Measurements from ENCODE around the gene SLC26A9.

The SLC26A9 gene, protein sequence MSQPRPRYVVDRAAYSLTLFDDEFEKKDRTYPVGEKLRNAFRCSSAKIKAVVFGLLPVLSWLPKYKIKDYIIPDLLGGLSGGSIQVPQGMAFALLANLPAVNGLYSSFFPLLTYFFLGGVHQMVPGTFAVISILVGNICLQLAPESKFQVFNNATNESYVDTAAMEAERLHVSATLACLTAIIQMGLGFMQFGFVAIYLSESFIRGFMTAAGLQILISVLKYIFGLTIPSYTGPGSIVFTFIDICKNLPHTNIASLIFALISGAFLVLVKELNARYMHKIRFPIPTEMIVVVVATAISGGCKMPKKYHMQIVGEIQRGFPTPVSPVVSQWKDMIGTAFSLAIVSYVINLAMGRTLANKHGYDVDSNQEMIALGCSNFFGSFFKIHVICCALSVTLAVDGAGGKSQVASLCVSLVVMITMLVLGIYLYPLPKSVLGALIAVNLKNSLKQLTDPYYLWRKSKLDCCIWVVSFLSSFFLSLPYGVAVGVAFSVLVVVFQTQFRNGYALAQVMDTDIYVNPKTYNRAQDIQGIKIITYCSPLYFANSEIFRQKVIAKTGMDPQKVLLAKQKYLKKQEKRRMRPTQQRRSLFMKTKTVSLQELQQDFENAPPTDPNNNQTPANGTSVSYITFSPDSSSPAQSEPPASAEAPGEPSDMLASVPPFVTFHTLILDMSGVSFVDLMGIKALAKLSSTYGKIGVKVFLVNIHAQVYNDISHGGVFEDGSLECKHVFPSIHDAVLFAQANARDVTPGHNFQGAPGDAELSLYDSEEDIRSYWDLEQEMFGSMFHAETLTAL

DNA sequence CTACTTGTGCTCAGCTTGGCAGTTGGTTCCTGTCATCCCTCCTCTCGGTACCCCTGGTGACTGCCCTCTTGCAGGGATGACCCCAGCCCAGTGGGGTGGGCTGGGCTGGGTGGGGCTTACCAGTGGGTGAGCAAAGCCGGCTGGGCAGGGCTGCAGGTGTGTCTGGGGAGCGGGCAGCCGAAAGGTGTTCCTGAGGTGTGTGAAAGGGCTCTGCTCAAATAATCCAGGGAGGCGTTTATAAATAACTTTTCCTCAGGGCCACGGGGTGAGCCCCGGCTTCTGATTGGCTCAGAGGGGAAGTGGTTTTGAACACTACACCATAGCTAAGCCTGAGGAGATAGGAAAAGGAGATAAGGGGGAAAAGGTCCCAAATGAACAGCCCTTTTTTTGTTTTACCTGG lies at the start of gene SLC26A9:
Gene SLC26A9, minus strand, starts transcription at position 212 of the 400 bp plus-strand sequence. CDS start 7,636 bp downstream, outside the sequence.
- no peak for DNase-seq (ENCODE audit: low spot score)

DNA sequence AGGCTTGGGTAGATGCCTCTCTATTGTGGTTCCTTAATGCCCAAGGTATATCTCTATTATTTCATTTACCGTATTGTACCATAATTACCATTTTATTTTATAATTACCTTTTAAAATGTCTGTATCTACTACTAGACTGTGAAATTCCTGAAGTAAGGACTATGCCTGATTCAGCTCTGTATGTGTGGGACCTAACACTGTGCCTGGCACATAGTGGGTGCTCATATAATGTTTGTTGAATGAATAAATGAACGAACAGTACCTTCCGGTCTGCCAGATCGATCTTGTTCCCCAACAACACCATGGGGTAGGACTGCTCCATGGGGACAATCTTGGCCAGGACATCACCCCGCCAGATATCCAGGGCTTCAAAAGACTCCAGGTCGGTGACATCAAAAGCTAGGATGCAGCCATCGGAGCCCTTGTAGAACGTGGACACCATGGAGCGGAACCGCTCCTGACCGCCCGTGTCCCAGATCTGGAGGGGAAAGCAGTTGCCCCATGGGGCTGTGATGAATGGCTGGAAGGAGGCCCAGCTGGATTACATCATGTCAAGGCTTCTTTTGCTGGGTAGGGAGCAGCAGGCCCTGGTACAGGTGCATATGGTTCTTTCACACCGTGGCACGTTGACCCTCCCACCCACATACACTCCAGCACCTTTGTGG lies 49.1 kb upstream of the SLC26A9 start:
- DNase-seq (ENCODE audit: low spot score) = no peak

DNA sequence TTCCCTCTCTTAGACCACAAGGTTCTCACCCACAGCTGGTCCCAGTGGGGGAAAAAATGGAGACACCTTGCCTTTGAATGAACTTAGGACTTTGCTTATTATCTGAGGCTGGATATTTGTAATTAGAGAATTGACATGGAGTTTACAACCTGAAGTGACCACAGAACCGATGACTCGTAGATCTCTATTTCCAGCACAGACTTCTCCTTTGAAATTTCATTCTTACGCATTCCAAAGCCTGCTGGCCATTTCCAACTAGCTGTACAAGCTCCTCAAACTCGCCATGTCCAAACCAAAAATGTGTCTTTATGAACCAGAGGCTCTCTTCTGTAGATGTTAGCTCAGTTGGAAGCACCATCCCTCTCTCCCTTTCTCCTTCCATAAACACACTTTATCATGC lies 48.0 kb upstream of the SLC26A9 start:
- DNase-seq (ENCODE audit: low spot score) = no peak

DNA sequence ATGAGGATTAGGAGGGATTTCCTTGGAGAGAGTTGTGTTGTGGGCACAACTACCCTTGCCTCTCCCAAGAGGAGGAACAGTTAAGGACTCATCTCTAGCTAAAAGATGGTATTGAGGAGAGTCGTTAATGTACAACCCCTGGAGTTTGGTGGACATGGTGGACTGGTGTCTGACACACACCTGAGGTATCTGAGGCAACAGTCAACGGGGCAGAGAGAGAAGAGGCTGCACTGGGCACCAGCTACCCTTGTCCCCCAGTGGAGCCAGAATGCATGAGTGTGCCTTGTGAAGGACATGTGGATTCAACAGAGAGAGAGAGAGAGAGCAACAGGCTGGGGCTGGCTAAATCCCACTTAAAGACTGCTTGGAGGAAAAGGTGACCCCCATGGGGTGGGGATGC lies 47.0 kb upstream of the SLC26A9 start:
- DNase-seq (ENCODE audit: low spot score) = no peak

DNA sequence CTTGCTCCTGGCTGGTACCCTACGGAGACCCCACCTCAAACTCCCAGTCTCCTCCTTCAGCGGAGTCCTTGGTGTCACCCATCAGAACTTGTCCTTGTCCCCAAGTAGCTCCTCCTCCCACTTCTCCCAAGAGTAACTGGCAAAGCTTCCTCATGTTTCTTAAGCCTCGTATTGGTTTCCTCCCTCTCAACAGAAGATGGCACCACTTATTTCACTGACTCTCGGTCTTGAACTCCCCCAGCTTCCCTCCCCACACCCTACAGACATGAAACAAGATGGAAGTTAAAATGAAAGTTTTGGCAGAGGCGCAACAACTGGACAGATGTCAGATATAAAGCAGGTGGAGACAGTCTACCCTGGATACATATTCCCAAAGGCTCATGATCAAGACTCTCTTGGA lies 46.5 kb upstream of the SLC26A9 start:
- DNase-seq (ENCODE audit: low spot score) = no peak

DNA sequence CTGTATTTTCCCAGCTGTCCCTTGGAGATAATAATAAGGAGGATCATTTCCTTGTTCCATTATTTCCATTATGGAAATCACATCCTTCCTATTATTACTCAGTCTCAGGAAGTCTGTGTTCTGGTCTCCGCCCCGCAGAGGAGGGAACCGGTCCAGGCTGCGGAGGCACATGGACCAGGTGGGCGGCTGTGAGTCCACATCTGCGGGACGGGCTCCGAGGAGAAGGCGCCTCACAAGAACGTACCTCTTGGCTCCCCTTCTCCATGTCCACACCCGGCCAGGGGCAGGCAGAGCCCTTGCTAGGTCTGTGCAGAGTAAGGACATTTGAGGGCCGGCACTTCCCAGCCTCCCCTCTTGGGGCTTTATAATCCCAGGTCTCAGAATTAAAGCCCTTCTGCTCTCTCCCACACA lies 45.3 kb upstream of the SLC26A9 start:
- no peak for DNase-seq (ENCODE audit: low spot score)

DNA sequence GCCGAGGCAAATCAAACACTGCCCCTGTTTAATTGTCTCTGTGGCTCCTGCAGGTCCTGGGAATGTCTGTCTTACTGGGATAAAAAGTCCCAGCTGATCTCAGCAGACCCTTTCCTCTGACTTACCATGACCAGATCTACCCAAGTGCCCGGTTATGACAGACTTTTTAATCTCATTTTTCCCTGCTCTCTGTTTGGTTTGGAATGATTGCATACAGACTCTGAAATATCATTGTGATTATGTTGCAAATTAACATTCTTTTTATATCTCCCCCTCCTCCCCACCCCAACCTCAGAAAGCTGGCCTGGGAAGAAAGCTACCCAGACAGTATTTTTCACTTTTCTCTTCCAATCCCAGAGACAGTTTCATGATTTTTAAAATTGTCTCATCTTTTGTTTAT lies 43.6 kb upstream of the SLC26A9 start:
- DNase-seq (ENCODE audit: low spot score) = no peak

DNA sequence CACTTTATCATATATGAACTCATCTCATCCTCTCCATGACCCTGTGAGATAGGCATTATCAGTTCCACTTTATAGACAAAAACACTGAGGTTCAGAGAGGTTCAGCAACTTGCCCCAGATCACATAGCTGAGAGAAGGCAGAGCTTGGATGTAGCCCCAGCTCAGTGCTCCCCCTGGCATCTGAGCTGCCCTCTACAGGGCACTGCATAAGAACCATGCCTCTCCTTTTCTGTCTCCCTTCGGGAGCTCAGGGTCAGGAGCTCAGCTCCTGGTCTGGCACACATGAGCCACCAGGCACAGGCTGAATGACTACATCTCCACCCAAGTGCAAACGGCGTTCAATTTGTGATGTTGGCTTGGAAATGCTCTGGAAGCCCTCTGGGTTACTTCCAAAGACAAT lies 43.0 kb upstream of the SLC26A9 start:
- DNase-seq (ENCODE audit: low spot score) = no peak

DNA sequence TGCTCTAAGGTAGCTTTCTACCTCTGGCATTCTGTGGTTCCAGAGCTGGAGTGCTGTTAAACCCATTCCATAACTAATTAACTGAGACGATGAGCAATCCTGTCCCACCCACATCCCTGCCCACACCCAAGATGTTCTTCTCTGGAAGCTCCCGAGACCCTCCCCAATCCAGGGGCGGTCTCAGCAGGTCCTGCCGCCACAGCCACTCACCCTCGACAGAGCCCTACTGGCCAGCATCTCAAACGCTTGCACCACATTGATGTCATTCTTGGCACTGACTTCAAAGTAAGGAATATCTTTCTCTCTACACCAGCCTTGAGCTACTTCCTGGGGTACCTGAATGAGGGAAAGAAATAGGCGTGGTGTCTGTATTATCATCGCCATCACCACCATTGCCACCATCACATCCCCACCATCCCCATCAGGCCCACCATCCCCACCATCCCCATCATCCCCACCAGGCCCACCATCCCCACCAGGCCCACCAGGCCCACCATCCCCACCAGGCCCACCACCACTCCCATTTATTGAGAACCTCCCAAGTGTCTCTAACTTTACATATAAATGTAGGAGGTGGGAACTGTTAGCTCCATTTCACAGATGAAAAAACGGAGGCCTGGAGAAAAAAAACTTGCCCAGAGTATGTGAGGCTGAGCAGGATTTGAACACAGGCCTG lies 42.2 kb upstream of the SLC26A9 start:
- no peak for DNase-seq (ENCODE audit: low spot score)

DNA sequence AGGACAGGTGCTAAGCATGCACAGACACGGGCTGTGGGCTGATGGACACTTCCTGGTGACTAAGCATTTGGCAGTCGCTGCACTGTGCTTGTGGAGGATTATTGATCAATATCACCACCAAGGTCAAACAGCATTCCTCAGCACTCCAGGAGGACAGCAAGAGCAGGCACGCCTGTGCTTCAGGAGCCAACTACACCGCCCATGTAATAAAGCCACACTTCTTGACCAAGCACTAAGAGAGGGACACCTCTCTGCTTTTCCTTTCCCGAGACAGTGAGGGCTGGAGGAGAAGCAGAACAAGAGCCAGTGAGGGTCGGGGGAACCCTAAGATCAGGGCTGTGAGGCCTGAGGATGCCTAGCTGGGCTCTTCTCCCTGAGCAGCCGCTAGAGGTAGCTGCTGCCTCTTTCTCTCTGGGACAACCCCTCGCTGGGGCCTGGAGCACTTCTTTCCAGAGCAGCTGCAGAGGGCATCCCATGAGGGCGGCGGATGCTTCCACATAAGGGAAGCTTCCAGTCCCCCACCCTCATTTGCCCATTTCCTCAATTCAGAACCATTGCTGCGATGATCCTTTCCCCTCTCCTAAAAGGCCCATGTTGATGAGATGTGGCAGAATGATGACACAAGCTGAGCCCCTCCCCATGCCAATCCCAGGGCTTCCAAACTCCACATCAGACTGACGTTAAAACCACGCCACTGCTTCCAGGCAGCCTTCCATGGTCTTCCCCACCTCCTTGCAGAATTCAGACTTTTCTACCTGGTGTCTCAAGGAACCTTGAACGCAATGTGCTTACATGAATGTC lies 40.9 kb upstream of the SLC26A9 start:
- DNase-seq (ENCODE audit: low spot score) = no peak

DNA sequence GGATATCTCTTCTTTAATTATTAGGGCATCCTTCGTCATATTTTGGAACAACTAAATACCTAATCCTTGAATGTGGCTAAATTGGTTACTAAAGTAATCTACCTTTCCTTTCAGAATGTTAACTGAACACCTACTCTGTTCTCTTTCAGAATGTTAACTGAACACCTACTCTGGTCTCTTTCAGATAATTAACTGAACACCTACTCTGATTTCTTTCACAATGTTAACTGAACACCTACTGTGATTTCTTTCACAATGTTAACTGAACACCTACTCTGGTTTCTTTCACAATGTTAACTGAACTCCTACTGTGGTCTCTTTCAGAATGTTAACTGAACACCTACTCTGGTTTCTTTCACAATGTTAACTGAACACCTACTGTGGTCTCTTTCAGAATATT lies 38.0 kb upstream of the SLC26A9 start:
- no peak for DNase-seq (ENCODE audit: low spot score)

DNA sequence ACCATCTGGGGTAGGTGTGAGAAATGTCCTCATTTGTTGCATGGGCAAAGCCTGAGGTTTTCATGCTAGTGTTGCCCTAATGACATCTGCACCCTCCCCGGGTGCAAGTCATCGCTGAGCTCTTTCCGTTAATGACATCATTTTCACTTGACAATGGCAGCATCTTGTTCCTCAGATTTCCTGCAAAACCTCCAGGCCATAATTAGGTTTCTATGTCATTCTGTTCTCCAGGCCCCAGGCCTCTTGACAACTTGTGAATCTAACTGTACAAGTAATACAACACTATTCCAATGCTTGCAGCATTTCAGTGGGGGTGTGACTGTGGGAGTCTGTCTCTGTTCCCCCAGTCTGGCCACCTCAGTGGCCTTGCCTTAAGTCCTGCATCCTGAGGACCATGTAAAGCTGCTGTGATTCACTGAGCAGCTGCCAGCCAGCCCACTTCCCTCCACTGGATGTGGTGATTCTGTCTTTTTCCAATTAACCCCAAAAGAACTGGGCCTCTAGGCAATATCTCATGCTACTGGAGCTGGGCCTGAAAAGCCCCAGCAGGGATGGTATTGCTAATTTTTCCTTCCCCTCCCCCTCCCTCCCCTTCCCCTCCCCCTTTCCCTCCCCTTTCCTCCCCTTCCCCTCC lies 37.1 kb upstream of the SLC26A9 start:
- no peak for DNase-seq (ENCODE audit: low spot score)

DNA sequence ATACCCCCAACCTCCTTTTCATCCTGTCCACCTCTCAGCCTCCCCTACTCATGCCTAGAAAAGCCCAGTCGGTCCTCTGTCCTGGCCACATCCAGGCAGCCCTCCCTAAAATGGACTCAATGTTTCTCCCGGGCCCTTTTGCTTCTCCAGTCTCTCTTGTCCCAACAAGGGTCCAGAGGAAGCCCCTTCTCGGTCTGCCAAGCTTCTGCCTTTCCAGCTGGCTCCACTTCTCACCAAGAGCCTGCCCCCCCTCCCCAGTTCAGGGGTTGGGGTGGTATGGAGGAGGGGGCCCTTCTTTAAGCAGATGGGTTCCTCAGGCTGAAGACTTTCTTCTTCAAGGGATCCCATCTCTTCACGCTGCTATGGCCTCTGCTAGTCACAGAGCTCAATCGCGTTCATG lies 36.0 kb upstream of the SLC26A9 start:
- no peak for DNase-seq (ENCODE audit: low spot score)

DNA sequence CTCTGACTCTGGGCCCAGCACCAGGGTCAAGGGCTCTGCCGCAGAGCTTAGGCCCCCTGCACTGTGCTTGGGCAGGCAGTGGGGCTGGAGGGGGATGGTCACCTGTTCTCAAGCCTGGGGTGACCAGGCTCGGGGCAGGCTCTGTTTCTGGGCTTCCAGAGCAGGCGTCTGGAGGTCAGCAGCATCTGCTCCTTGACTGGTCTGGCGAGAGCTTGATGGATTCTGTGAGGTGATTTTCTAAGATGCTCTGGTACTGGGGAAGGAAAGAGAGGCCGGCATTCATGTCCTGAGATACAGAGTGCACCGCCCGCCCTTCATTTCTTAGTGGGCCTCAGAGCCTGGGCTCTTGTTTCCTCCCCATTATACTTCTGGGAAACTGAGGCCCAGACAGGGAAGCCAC lies 35.4 kb upstream of the SLC26A9 start:
- no peak for DNase-seq (ENCODE audit: low spot score)

DNA sequence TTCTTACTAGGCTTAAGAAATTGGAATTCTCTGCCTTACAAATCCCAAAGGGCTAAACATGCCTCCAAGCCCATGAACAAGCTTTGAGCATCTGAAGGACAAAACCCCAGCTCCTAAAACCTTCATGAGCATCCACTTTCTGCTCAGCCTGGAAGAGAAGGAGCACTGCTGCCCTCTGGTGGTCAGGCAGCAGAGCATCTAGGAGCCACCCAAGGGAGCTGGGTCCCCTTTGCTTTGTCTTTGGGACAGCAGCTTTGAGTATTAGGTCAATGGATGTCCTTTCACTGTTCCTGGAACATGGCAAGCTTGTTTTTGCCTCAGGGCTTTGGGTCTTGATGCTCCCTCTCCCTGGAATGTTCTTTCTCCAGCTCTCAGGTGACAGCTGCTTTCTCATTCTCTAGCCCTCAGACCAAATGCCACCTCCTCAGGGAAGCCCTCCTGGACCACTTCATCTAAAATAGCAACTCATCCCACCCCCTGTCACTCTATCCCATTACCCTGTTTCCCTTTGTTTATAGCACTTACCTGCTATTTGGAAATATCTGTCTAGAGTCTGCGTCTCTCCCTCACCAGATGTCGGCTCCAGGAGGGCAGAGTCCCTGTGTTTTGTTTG lies 34.3 kb upstream of the SLC26A9 start:
- peak; percentile 73 for DNase-seq (ENCODE audit: low spot score)

DNA sequence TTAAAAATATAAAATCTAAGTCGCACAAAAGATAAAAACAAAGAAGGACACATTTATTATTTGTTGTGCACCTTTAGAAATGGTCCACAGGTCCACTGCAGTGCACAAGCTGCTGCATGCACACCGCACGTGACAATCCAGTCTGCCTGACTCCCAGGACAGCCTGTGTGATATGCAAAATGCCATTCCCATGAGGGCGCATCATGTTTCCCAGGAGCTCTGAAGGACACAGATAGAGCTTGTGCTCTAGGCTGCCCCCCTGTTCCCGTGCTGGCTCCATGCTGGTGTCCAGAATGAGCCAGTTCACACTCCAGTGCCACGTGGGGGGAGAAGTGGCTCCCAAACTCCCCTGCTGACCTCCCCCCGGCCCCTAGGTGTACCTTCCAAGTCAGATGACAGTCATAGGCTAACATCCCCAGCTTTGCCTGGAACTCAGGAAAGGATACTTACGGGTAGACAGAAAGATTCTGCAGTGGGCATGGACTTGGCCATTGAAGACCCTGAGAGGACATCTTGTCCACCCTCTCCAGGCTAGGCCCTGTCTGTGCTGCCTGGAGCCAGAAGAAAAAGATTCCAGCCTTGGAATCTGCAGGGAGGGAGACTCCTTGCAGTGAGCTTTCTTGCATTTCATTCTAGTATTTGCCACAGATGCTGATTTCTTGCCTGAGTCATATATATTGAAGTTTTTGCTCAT lies 33.6 kb upstream of the SLC26A9 start:
- DNase-seq (ENCODE audit: low spot score) = no peak

DNA sequence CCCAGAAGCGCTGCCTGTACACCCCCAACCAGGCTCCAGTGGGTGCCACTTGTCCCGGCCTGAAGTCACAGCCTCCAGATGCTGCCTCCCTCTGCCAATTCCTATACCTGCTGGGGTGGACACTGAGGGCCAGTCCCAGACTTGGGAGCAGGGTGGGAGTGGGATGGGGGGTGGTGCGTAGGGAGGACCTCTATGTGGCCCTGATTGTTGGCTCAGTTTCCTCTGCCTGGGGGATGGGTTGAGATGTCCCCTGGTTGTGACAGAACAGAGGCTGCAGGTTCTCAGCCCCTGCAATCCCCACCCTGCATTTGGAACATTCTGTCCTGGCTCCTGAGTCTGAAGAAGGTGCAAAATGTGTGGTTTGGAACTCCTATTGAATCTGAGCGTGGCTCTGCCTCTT lies 32.8 kb upstream of the SLC26A9 start:
- no peak for DNase-seq (ENCODE audit: low spot score)

DNA sequence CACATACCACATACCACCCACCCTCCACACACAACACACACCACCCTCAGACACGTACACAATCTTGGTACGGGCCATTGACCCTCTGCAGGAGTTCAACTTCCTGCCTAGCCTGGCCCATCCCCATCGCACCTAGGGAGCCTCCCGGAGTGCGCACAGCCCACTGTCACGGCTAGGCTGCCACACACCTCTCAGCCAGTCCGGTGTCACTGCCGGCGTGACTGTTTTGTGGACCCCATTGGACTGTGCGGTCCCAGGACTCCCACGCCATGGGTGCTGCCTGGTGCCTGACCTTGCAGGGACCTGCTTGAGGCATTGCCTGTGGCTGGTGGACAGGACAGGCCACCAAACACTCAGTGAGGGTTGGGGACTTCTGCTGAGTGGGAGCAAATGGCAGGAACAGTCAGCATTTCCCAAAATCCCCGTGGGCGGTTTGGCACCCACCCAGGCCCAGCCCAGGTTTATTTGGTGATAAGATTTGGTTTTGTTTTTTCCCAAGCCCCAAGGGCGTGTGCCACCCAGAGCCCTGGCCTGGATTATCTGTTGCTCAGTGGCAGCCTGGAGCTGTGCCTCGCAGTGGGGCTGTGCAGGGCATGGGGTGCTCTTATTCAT lies 32.2 kb upstream of the SLC26A9 start:
- DNase-seq (ENCODE audit: low spot score) = no peak

DNA sequence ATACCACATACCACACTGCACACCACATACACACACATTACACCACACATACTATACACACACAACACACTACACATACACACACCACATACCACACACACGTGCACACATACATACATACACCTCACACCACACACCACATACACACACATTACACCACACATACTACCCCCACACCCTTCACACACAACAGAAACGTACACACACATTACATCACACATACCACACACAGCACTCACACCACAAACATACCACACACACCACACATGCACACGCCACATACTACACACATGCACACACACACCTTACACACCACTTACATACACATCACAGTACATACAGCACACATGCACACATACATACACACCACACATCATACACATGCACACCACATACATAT lies 31.5 kb upstream of the SLC26A9 start:
- DNase-seq (ENCODE audit: low spot score) = no peak
